Coronary artery (tissue), 2 donors: ENCODE results near the gene HTR4.

Experiments used
- DNase-seq: peaks from one replicate; pipeline ENCODE4 v3.0.0-alpha.2; 2017; ENCODE audit warnings: low spot score
- H3K27ac ChIP-seq, 2 donors: fragments of 200-600 bp; sonication (generic); one replicate each; pipeline ENCODE4 v1.5.1; 2016 to 2019
- H3K4me3 ChIP-seq: fragments of 200-600 bp; sonication (generic); 2 replicates; pipeline ENCODE4 v1.5.1; 2016; ENCODE audit warnings: mild to moderate bottlenecking, moderate library complexity
- TF ChIP-seq, protein P1 (sequence below): fragments of 200-600 bp; sonication (generic); IDR thresholded peaks from one replicate; pipeline ENCODE4 v1.5.1; 2019; ENCODE audit warnings: antibody characterized with exemption

HTR4 gene

DNA sequence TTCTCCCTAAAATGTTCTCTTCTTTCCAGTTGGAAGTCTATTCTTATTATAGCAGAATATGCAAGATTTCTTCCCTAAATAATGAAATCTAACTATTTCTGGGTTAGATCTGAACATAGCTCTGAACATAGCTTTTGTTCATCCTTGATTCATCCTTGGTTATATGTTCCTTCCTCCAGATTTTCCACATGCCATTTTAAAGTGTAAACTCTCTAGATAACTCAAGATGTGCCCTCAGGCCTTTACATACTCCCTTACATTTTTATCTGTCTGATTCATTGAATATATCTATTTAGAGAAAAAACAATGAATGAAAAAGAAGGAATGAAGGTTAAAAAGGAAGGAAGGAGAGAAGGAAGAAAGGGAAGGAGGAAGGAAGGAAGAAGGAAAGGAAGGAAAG is 169.7 kb downstream of the HTR4 start:
- Histone ChIP-seq H3K27ac (no peak overlapping the region), H3K4me3 (no peak overlapping the region)
- DNase-seq, result no peak
- TF ChIP-seq, protein P1, sequence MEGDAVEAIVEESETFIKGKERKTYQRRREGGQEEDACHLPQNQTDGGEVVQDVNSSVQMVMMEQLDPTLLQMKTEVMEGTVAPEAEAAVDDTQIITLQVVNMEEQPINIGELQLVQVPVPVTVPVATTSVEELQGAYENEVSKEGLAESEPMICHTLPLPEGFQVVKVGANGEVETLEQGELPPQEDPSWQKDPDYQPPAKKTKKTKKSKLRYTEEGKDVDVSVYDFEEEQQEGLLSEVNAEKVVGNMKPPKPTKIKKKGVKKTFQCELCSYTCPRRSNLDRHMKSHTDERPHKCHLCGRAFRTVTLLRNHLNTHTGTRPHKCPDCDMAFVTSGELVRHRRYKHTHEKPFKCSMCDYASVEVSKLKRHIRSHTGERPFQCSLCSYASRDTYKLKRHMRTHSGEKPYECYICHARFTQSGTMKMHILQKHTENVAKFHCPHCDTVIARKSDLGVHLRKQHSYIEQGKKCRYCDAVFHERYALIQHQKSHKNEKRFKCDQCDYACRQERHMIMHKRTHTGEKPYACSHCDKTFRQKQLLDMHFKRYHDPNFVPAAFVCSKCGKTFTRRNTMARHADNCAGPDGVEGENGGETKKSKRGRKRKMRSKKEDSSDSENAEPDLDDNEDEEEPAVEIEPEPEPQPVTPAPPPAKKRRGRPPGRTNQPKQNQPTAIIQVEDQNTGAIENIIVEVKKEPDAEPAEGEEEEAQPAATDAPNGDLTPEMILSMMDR, result no peak

DNA sequence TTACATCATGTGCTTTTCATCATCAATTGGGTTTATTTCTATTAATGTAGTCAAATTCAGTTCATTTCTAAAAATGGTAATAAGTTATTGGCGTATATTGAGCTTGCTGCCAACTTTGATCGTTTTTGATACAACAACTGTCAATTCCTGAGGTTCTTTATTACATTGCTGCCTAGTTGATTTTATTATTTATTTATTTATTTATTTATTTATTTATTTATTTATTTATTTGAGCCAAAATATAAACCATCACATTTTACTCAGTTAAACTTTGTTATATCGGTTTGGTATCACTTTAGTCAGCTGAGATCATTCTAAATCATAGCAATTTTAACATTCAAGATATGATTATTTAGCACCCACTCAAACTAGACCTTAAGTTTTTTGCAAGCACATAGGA is 170.6 kb downstream of the HTR4 start:
- no peak overlapping the region for H3K4me3 ChIP-seq
- DNase-seq, result no peak
- TF ChIP-seq, protein P1, result no peak
- no peak overlapping the region for H3K27ac ChIP-seq

DNA sequence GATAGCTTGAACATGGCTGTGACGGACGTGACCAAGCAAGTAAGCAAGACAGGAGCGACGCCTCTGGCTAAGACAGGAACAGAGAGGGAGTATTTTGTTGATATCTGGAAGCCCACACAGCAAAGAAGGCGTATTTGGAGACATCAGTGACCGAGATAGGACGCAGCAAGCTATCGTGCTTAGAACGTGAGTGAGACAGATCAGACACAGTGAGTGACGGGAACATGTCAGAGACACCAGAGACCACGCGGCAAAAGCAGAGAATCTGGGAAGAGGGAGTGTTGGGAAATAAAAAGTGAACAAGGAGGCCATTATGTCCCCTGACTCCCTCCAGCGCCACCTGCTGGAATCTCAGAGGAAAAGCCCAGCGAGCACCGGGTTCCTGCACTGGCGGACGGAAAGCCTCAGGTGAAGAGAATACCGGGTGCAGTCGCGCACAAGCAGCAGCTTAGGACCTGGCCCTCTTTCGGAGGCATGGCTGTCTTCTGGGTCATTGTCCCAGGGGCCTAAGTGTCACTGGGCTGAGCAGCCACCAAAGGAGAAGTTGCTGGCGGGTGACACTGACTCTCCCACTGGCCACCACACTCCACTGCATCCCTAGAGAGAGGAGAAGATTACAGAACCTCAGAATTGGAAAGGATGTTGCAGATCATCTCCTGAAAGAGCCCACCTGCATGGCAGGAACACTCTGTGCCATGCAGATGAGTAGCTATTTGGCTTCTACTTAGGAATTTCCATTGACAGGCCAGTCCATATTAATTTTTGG is 171.4 kb downstream of the HTR4 start:
- peak overlapping the region; percentile 31 for H3K4me3 ChIP-seq
- H3K27ac ChIP-seq, result no peak overlapping the region
- TF ChIP-seq, protein P1, result peak; percentile 74
- DNase-seq, result peak; percentile 79

DNA sequence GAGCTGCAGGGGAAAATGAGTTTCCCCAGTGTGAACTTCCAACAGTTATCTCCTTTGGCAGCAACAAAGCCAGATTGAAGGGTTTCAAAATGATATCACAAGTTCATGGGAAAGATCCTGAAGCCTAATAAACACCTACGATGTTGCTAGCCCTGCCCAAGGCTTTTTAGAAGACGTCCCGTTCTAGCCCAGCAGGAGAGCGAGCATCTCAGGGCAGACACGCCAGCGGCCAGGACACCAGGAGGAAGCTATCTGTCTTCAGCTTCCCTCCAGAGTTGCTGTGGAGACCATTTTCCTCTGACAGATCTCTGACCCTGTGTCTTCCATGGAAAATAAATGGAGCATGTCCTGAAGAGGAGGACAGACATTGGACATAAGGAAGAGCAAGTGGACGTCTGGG is 172.1 kb downstream of the HTR4 start:
- no peak for DNase-seq
- TF ChIP-seq, protein P1, result no peak
- Histone ChIP-seq H3K27ac (no peak overlapping the region), H3K4me3 (peak overlapping the region; percentile 31)

DNA sequence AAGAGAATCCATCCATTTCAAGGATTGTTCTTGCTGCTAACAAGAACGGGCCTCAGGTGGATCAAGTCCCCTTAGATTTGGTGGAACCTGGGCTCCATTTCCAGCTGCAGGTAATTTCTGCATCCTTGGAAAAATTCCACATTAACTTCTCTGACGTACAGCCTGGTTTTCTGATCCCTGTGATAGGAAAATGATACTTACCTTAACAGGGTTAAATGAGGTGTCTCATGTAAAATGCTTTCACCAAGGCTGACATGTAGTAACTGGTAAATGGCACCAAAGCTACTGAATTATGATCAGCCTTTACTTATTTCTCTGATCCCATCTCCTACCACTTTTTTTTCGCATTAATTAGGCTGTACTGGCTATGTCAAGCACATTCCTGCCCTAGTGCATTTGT is 176.9 kb downstream of the HTR4 start:
- DNase-seq, result no peak
- Histone ChIP-seq H3K27ac (no peak overlapping the region), H3K4me3 (no peak overlapping the region)
- TF ChIP-seq, protein P1, result no peak

DNA sequence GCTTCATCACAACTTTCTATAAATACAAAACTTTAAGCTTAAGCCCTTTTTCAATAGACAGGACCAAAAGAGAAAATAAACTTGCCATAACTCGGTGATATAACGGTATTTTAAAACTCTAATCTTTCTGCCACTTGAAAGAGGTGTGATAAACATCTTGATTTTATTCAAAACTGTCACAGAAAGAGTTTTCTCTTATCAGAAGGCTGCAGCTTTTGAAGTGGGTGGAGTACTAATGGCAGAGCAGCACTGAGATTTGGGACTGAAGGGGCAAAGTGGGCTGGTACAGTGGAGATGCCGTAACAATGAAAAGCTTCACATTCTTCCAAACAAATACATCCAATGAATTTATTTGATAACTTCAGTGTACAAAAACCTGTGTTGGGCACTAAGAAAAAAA is 178.0 kb downstream of the HTR4 start:
- Histone ChIP-seq H3K27ac (no peak overlapping the region), H3K4me3 (no peak overlapping the region)
- DNase-seq, result no peak
- TF ChIP-seq, protein P1, result no peak

DNA sequence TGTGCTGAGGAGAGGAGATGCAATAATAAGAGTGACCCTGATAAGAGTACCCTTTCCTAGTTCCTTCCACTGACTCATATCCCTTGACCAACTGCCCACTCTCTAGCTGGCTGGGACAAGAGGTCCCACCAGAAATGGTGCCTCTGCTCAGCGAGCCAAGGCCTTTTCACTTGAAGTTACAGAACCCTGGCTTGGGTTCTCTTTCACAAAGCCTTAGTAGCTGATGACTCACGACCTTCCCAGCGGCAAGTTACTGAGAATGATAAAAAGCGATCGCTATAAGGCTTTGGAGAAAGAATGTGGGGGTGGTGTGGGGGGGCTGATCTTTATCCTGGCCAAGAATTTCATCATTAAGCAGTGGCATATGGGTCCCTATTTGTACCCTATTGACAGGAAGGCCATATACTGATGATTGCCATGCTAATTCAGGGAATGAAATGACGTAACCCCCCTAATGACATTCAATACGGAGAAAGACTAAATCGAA is 180.3 kb downstream of the HTR4 start:
- Histone ChIP-seq H3K4me3 (peak overlapping the region; percentile 48), H3K27ac (peak overlapping the region; percentile 65 to 89)
- peak; percentile 90 for DNase-seq
- TF ChIP-seq, protein P1, result no peak
